NB4 (cell line): Measurements from ENCODE around the gene BCL7C.
A peak's percentile ranks its signal among the peaks of the same experiment; 100 is the strongest.

ENCODE experiments used
- DNase-seq: peaks from one replicate; pipeline ENCODE4 v3.0.0; 2010; ENCODE audit warnings: low read depth
- H3K4me3 ChIP-seq: one replicate; pipeline ENCODE4 v1.5.1; 2011; ENCODE audit warnings: mild to moderate bottlenecking, low read depth, low read length, moderate library complexity
- CTCF ChIP-seq: IDR thresholded peaks from one replicate; pipeline ENCODE4 v1.5.1; 2012; ENCODE audit warnings: low read depth, low read length
- MAX ChIP-seq: IDR thresholded peaks from 2 replicates; pipeline ENCODE4 v1.6.1; 2011; ENCODE audit warnings: low read depth, low read length
- MYC ChIP-seq: IDR thresholded peaks from 2 replicates; pipeline ENCODE4 v1.6.1; 2011; ENCODE audit warnings: low read depth, low read length
- POLR2A ChIP-seq: IDR thresholded peaks from 2 replicates; pipeline ENCODE4 v1.6.1; 2011; ENCODE audit warnings: mild to moderate bottlenecking; ENCODE audit not compliant: insufficient read length; ENCODE audit errors: extremely low read depth

The BCL7C gene

GRCh38 chr16:30931068-30931650, 37.3 kb upstream of the BCL7C start:
- no peak for TF ChIP-seq MYC
- TF ChIP-seq POLR2A: no peak
- no peak for TF ChIP-seq MAX
- TF ChIP-seq CTCF: no peak
- no peak overlapping the region for H3K4me3 ChIP-seq
- no peak for DNase-seq

- DNase-seq: no peak
- H3K4me3 ChIP-seq: no peak overlapping the region
- TF ChIP-seq CTCF (no peak), MAX (no peak), POLR2A (no peak), MYC (no peak)
These were observed 36.3 kb upstream of the BCL7C start for GRCh38 chr16:30930160-30930571.

- no peak overlapping the region for H3K4me3 ChIP-seq
- DNase-seq: no peak
- TF ChIP-seq CTCF (no peak), MAX (no peak), POLR2A (no peak), MYC (no peak)
These were observed 35.3 kb upstream of the BCL7C start for GRCh38 chr16:30929167-30929566.

- H3K4me3 ChIP-seq: no peak overlapping the region
- DNase-seq: no peak
- TF ChIP-seq POLR2A (no peak), MYC (no peak), CTCF (no peak), MAX (no peak)
These were observed 34.5 kb upstream of the BCL7C start for GRCh38 chr16:30928390-30928789.

GRCh38 chr16:30927789-30928378, 34.0 kb upstream of the BCL7C start:
- TF ChIP-seq CTCF (no peak), MAX (no peak), POLR2A (no peak), MYC (no peak)
- no peak overlapping the region for H3K4me3 ChIP-seq
- DNase-seq: peak; percentile 69
